ENCODE data around the gene NLE1.

Gene NLE1

GRCh38 chr17:35147375-35147905 is 5.3 kb upstream of the NLE1 start, which contains the start of gene UNC45B:
Gene UNC45B, plus strand, starts transcription at chr17:35147817. Its CDS starts 447 bp downstream, at chr17:35148264.
- TF ChIP-seq FOXM1 (IDR thresholded peaks at IDR 0.05; ENCODE audit: borderline replicate concordance) (no peak), PKNOX1 (IDR thresholded peaks at IDR 0.05) (no peak), SUZ12 (IDR thresholded peaks at IDR 0.05) (no peak), SP1 (IDR thresholded peaks at IDR 0.05) (no peak), LEF1 (IDR thresholded peaks at IDR 0.05; ENCODE audit: borderline replicate concordance) (no peak), CTBP1 (IDR thresholded peaks at IDR 0.05; ENCODE audit: borderline replicate concordance) (no peak), TARDBP (IDR thresholded peaks at IDR 0.05) (no peak), BHLHE40 (IDR thresholded peaks at IDR 0.05; ENCODE audit: borderline replicate concordance) (no peak), HDGF (IDR thresholded peaks at IDR 0.05; ENCODE audit: borderline replicate concordance) (no peak), ELF4 (IDR thresholded peaks at IDR 0.05) (no peak), NFRKB (IDR thresholded peaks at IDR 0.05) (no peak)
- DNase-seq (ENCODE audit: extremely low spot score): no peak
- ChIA-PET CTCF (no interaction called here), POLR2A (interaction anchor here (1.1 to 1.4 kb wide), 2 partner anchors 28 to 95 kb away, joined by 3 to 4 read pairs; partner anchors contain the start of gene SLFN5)

GRCh38 chr17:35146214-35146833 is 4.2 kb upstream of the NLE1 start:
- no peak for DNase-seq (ENCODE audit: extremely low spot score)
- TF ChIP-seq BHLHE40 (IDR thresholded peaks at IDR 0.05; ENCODE audit: borderline replicate concordance): no peak
- CTCF ChIA-PET: no interaction called here

GRCh38 chr17:35144840-35145239 is 2.7 kb upstream of the NLE1 start:
- CTCF ChIA-PET: interaction anchor here (0.6 kb wide), 1 partner anchor 10 kb away, joined by 3 read pairs; no protein-coding TSS in a partner anchor
- POLR2A ChIA-PET: no interaction called here
- no peak for DNase-seq (ENCODE audit: extremely low spot score)
- no peak for TF ChIP-seq HDGF (IDR thresholded peaks at IDR 0.05; ENCODE audit: borderline replicate concordance)
- TF ChIP-seq BHLHE40 (IDR thresholded peaks at IDR 0.05; ENCODE audit: borderline replicate concordance): no peak
- no peak for TF ChIP-seq PKNOX1 (IDR thresholded peaks at IDR 0.05)
- TF ChIP-seq NFRKB (IDR thresholded peaks at IDR 0.05): no peak
- TF ChIP-seq ARNT (IDR thresholded peaks at IDR 0.05): no peak
- TF ChIP-seq L3MBTL2 (conservative IDR thresholded peaks at IDR 0.05): no peak
- TF ChIP-seq CTBP1 (IDR thresholded peaks at IDR 0.05; ENCODE audit: borderline replicate concordance): no peak
- TF ChIP-seq SP1 (IDR thresholded peaks at IDR 0.05): no peak
- no peak for TF ChIP-seq ZNF384 (IDR thresholded peaks at IDR 0.05)
- TF ChIP-seq FOXK2 (IDR thresholded peaks at IDR 0.05): no peak
- no peak for TF ChIP-seq ELF4 (IDR thresholded peaks at IDR 0.05)
- no peak for TF ChIP-seq FOXA1 (IDR thresholded peaks at IDR 0.05)
- no peak for TF ChIP-seq FOXM1 (IDR thresholded peaks at IDR 0.05; ENCODE audit: borderline replicate concordance)
- TF ChIP-seq SUZ12 (IDR thresholded peaks at IDR 0.05): no peak
- no peak for TF ChIP-seq TARDBP (IDR thresholded peaks at IDR 0.05)
- no peak for TF ChIP-seq LEF1 (IDR thresholded peaks at IDR 0.05; ENCODE audit: borderline replicate concordance)

More at GRCh38 chr17:35146214-35146833, 4.2 kb upstream of the NLE1 start:
- POLR2A ChIA-PET: interaction anchor here (1.1 kb wide), 1 partner anchor 96 kb away, joined by 3 read pairs; the partner anchor contains the start of gene SLFN5

- no peak for TF ChIP-seq FOXK2 (IDR thresholded peaks at IDR 0.05)
- DNase-seq (ENCODE audit: extremely low spot score): no peak
- ChIA-PET POLR2A (interaction anchor here (1.2 to 1.8 kb wide), 3 partner anchors 12 to 231 kb away, joined by 5 to 6 read pairs (median 5); partner anchors contain the start of genes RAD51D and SLFN11), CTCF (no interaction called here)
Measured at GRCh38 chr17:35142467-35142796, 329 bp upstream of the NLE1 start.

- CTCF ChIA-PET: no interaction called here
- POLR2A ChIA-PET: interaction anchor here (1.4 kb wide), 1 partner anchor 15 kb away, joined by 3 read pairs; no protein-coding TSS in a partner anchor
- no peak for DNase-seq (ENCODE audit: extremely low spot score)
- TF ChIP-seq FOXM1 (IDR thresholded peaks at IDR 0.05; ENCODE audit: borderline replicate concordance) (no peak), LEF1 (IDR thresholded peaks at IDR 0.05; ENCODE audit: borderline replicate concordance) (no peak), ARNT (IDR thresholded peaks at IDR 0.05) (no peak), SP1 (IDR thresholded peaks at IDR 0.05) (no peak), ZNF384 (IDR thresholded peaks at IDR 0.05) (no peak), BHLHE40 (IDR thresholded peaks at IDR 0.05; ENCODE audit: borderline replicate concordance) (no peak), ELF4 (IDR thresholded peaks at IDR 0.05) (no peak), FOXA1 (IDR thresholded peaks at IDR 0.05) (no peak), SUZ12 (IDR thresholded peaks at IDR 0.05) (no peak), FOXK2 (IDR thresholded peaks at IDR 0.05) (no peak), NFRKB (IDR thresholded peaks at IDR 0.05) (no peak), PKNOX1 (IDR thresholded peaks at IDR 0.05) (no peak), TARDBP (IDR thresholded peaks at IDR 0.05) (no peak), CTBP1 (IDR thresholded peaks at IDR 0.05; ENCODE audit: borderline replicate concordance) (no peak), HDGF (IDR thresholded peaks at IDR 0.05; ENCODE audit: borderline replicate concordance) (no peak), L3MBTL2 (conservative IDR thresholded peaks at IDR 0.05) (no peak)
Measured at GRCh38 chr17:35138218-35138617, 3.9 kb downstream of the NLE1 start.

- ChIA-PET POLR2A (no interaction called here), CTCF (interaction anchor here (0.6 kb wide), 2 partner anchors 10 to 478 kb away, joined by 3 read pairs; no protein-coding TSS in a partner anchor)
- DNase-seq (ENCODE audit: extremely low spot score): no peak
- no peak for TF ChIP-seq SUZ12 (IDR thresholded peaks at IDR 0.05)
- TF ChIP-seq FOXK2 (IDR thresholded peaks at IDR 0.05): no peak
- TF ChIP-seq FOXM1 (IDR thresholded peaks at IDR 0.05; ENCODE audit: borderline replicate concordance): no peak
- TF ChIP-seq FOXA1 (IDR thresholded peaks at IDR 0.05): no peak
- TF ChIP-seq NFRKB (IDR thresholded peaks at IDR 0.05): no peak
- TF ChIP-seq PKNOX1 (IDR thresholded peaks at IDR 0.05): no peak
Measured at GRCh38 chr17:35135322-35135721, 6.8 kb downstream of the NLE1 start.

Data from HEK293T (cell line).